Measurements from ENCODE around the gene RFWD3. TPM values are rescaled to one million over a fixed set of nuclear protein-coding genes. Genes with fewer than 3 reads are reported as not detected.
A peak's percentile ranks its signal among the peaks of the same experiment; 100 is the strongest.

The RFWD3 gene
- total and polyA plus RNA-seq, 4 experiments from 2014 or later, result 12.3 to 64.7 (median 39.9) TPM

DNA sequence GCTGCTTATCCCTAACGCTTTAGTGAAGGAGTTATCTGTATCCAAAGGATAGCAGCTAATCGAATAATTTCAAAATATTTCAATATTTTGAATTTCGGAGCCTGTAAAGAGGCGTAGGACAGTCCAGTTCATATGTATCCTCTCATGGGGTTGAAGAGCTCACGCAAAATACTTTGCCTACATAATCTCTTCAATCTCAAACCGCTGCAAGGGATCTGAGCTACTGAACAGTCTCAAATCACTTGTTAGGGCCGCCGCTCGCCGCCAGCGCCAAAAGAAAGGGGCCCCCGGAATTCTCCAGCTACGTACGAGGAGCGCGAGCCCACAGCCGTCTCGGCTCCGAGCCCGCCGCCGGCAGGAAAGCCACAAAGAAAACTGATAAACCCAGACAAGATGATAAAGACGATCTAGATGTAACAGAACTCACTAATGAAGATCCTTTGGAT is 601 bp upstream of the RFWD3 start:
- Histone ChIP-seq H3K4me3 (ENCODE audit: low read length in 2 of 2) (peak overlapping the region; percentile 43 to 46), H3K27me3 (ENCODE audit: insufficient read depth, low read length) (no peaks in the 10 kb centered on the region), H3K36me3 (ENCODE audit: insufficient read depth, low read length) (peaks cover 27% of the 10 kb centered on the region), H3K9me3 (ENCODE audit: control insufficient read depth in 1 of 2, low read length in 2 of 2) (no peaks in the 10 kb centered on the region), H3K27ac (ENCODE audit: low read depth, low read length) (no peak overlapping the region), H3K4me1 (ENCODE audit: insufficient read depth, low read length) (peaks cover 26% of the 10 kb centered on the region)
- Mint-ChIP-seq H3K36me3 (peaks cover 28 to 33% of the 10 kb centered on the region in 2 donors), H3K27ac (peak overlapping the region; percentile 19 to 98 (median 93)), H3K4me1 (peaks cover 14 to 45% (median 34%) of the 10 kb centered on the region in 4 donors), H3K4me3 (peak overlapping the region; percentile 91 to 100 (median 96)), H3K27me3 (no peaks in the 10 kb centered on the region), H3K9me3 (peaks cover 0 to 3% (median 0%) of the 10 kb centered on the region in 8 donors)
- POLR2A ChIA-PET (ENCODE audit: partially characterized antibody), result interaction anchor here (0.6 to 5.6 kb wide), 14 partner anchors 11 to 980 kb away, joined by 3 to 54 read pairs (median 6); partner anchors contain the start of genes GLG1, KARS1, MLKL and PSMD7
- CTCF ChIA-PET (ENCODE audit: partially characterized antibody), result interaction anchor here (0.7 to 3.0 kb wide), 10 partner anchors 10 to 798 kb away, joined by 3 to 15 read pairs (median 4); partner anchors contain the start of gene MLKL
- DNase-seq, result peak in 2 of 5 donors; percentile 16
- intact Hi-C loops (cut with micrococcal nuclease), result loop anchor here (1.0 to 5.0 kb wide), 5 partner anchors 34 to 982 kb away; partner anchors contain the start of genes GLG1 and PSMD7

DNA sequence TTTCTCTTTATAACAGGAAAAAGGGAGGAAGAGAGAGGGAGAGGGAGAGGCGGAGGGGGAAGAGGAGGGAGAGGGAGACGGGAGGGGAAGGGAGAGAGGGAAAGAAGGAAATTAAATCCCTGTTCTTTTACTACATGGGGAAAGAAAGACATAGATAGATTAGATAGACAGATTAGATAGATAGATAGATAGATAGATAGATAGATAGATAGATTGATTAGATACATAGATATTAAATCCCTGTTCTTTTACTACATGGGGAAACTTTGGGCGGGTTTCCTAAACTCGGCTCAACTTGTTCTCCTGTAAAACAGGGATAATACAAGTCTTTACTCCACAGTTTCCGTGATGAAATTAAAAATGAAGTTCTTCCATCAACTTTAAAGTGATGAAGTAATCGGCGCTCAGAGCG is 661 bp downstream of the RFWD3 start:
- intact Hi-C loops (cut with micrococcal nuclease), result loop anchor here (2.0 to 5.0 kb wide), 4 partner anchors 59 to 983 kb away; partner anchors contain the start of genes GLG1 and PSMD7
- H3K9me3 Mint-ChIP-seq, result peaks cover 0 to 3% (median 0%) of the 10 kb centered on the region in 8 donors
- H3K36me3 Mint-ChIP-seq, result peaks cover 23 to 36% of the 10 kb centered on the region in 2 donors
- H3K36me3 ChIP-seq (ENCODE audit: insufficient read depth, low read length), result peaks cover 22% of the 10 kb centered on the region
- peak overlapping the region; percentile 91 to 100 (median 96) for H3K4me3 Mint-ChIP-seq
- H3K9me3 ChIP-seq (ENCODE audit: control insufficient read depth in 1 of 2, low read length in 2 of 2), result no peaks in the 10 kb centered on the region
- CTCF ChIA-PET (ENCODE audit: partially characterized antibody), result interaction anchor here (1.9 to 3.0 kb wide), 4 partner anchors 9 to 197 kb away, joined by 9 to 15 read pairs (median 14); partner anchors contain the start of gene MLKL
- DNase-seq, result no peak
- no peaks in the 10 kb centered on the region for H3K27me3 Mint-ChIP-seq
- H3K4me1 ChIP-seq (ENCODE audit: insufficient read depth, low read length), result peaks cover 38% of the 10 kb centered on the region
- H3K27ac ChIP-seq (ENCODE audit: low read depth, low read length), result peak overlapping the region; percentile 89
- H3K27me3 ChIP-seq (ENCODE audit: insufficient read depth, low read length), result no peaks in the 10 kb centered on the region
- H3K27ac Mint-ChIP-seq, result peak overlapping the region in 6 of 7 donors; percentile 9 to 98 (median 73)
- H3K4me1 Mint-ChIP-seq, result peaks cover 22 to 57% (median 42%) of the 10 kb centered on the region in 4 donors
- H3K4me3 ChIP-seq (ENCODE audit: low read length in 2 of 2), result peak overlapping the region; percentile 73 to 96
- POLR2A ChIA-PET (ENCODE audit: partially characterized antibody), result interaction anchor here (0.9 to 5.6 kb wide), 11 partner anchors 9 to 957 kb away, joined by 3 to 54 read pairs (median 7); partner anchors contain the start of genes ADAT1, GLG1, MLKL and PSMD7

DNA sequence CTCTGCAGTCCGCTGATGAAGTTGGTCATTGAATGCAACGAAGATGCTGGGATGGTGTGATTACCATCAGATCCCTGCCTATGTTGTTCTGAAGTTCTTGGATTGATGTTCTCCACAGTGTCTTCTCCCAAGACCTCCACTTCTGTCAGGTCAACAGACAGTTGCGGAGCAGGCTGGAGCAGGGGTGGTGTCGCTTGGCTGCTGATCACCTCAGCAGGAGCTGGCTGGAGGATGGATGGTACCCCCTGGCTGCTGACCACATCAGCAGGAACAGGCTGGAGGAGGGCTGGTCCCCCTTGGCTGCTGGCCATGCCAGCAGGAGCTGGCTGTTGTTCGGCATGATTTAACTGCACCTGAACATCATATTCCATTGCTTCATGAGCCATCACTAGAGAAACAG is 5.6 kb downstream of the RFWD3 start:
- H3K36me3 ChIP-seq (ENCODE audit: insufficient read depth, low read length), result peaks cover 42% of the 10 kb centered on the region
- no peak for DNase-seq
- H3K27me3 ChIP-seq (ENCODE audit: insufficient read depth, low read length), result no peaks in the 10 kb centered on the region
- peak overlapping the region in 1 of 8 donors; percentile 16 for H3K4me3 Mint-ChIP-seq
- no peak overlapping the region for H3K27ac ChIP-seq (ENCODE audit: low read depth, low read length)
- H3K27me3 Mint-ChIP-seq, result no peaks in the 10 kb centered on the region
- CTCF ChIA-PET (ENCODE audit: partially characterized antibody), result interaction anchor here (1.3 kb wide), 1 partner anchor 10 kb away, joined by 6 read pairs; no protein-coding TSS in a partner anchor
- H3K9me3 Mint-ChIP-seq, result no peaks in the 10 kb centered on the region
- no peak overlapping the region for H3K4me3 ChIP-seq (ENCODE audit: low read length in 2 of 2)
- H3K4me1 Mint-ChIP-seq, result peaks cover 46 to 90% (median 73%) of the 10 kb centered on the region in 4 donors
- H3K36me3 Mint-ChIP-seq, result peaks cover 60 to 75% of the 10 kb centered on the region in 2 donors
- no peaks in the 10 kb centered on the region for H3K9me3 ChIP-seq (ENCODE audit: control insufficient read depth in 1 of 2, low read length in 2 of 2)
- peak overlapping the region in 2 of 7 donors; percentile 10 to 70 for H3K27ac Mint-ChIP-seq
- intact Hi-C loops (cut with micrococcal nuclease), result no loop called here
- POLR2A ChIA-PET (ENCODE audit: partially characterized antibody), result no interaction called here
- H3K4me1 ChIP-seq (ENCODE audit: insufficient read depth, low read length), result peaks cover 79% of the 10 kb centered on the region

DNA sequence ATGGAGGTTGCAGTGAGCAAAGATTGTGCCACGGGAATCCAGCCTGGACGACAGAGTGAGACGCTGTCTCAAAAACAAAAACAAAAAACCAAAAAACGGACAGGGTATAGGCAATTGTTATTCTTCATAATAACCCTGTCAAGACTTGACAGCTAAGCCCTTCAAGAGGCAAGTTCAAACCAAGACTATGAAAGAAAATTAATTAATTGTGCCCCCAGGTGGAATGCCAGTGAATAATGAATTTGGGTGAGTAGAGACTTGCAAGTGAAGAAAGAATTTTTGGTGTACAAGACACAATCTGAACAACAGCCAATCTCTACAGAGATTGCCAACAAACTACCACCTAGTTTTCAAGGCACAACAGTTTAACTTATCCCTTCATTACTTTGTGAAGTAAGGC is 6.3 kb downstream of the RFWD3 start:
- Mint-ChIP-seq H3K4me1 (peaks cover 48 to 96% (median 77%) of the 10 kb centered on the region in 4 donors), H3K27ac (no peak overlapping the region), H3K27me3 (no peaks in the 10 kb centered on the region), H3K4me3 (peak overlapping the region in 2 of 8 donors; percentile 35 to 43), H3K9me3 (no peaks in the 10 kb centered on the region), H3K36me3 (peaks cover 60 to 80% of the 10 kb centered on the region in 2 donors)
- Histone ChIP-seq H3K4me1 (ENCODE audit: insufficient read depth, low read length) (peaks cover 76% of the 10 kb centered on the region), H3K27me3 (ENCODE audit: insufficient read depth, low read length) (no peaks in the 10 kb centered on the region), H3K36me3 (ENCODE audit: insufficient read depth, low read length) (peaks cover 46% of the 10 kb centered on the region), H3K9me3 (ENCODE audit: control insufficient read depth in 1 of 2, low read length in 2 of 2) (no peaks in the 10 kb centered on the region), H3K27ac (ENCODE audit: low read depth, low read length) (no peak overlapping the region), H3K4me3 (ENCODE audit: low read length in 2 of 2) (no peak overlapping the region)
- DNase-seq, result no peak
- intact Hi-C loops (cut with micrococcal nuclease), result no loop called here
- ChIA-PET CTCF (ENCODE audit: partially characterized antibody) (interaction anchor here (1.3 kb wide), 1 partner anchor 9 kb away, joined by 6 read pairs; no protein-coding TSS in a partner anchor), POLR2A (ENCODE audit: partially characterized antibody) (no interaction called here)

DNA sequence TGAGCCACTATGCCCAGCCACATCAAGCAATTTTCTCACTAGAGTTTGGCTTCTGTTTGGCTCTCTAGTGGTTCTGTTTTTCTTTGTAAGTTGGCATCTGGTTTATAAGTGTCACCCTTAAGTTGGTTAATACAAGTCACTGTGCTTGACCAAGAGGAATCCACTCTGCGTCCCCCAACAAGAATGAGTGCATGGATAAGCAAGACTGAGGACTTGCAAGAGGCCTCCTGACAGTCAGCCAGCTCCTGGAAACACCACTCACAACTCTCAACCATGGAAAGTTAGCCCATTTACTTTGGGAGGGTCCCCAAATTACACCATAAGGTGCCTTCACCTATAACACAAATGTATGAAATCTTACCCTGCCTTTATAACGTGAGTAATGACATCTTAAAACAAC is 7.6 kb downstream of the RFWD3 start:
- Histone ChIP-seq H3K36me3 (ENCODE audit: insufficient read depth, low read length) (peaks cover 42% of the 10 kb centered on the region), H3K4me3 (ENCODE audit: low read length in 2 of 2) (no peak overlapping the region), H3K27me3 (ENCODE audit: insufficient read depth, low read length) (no peaks in the 10 kb centered on the region), H3K27ac (ENCODE audit: low read depth, low read length) (no peak overlapping the region), H3K9me3 (ENCODE audit: control insufficient read depth in 1 of 2, low read length in 2 of 2) (no peaks in the 10 kb centered on the region), H3K4me1 (ENCODE audit: insufficient read depth, low read length) (peaks cover 79% of the 10 kb centered on the region)
- Mint-ChIP-seq H3K36me3 (peaks cover 56 to 86% of the 10 kb centered on the region in 2 donors), H3K27ac (peak overlapping the region in 3 of 7 donors; percentile 2 to 73 (median 64)), H3K9me3 (no peaks in the 10 kb centered on the region), H3K4me3 (peak overlapping the region in 6 of 8 donors; percentile 10 to 52 (median 33)), H3K27me3 (no peaks in the 10 kb centered on the region), H3K4me1 (peaks cover 57 to 96% (median 79%) of the 10 kb centered on the region in 4 donors)
- ChIA-PET POLR2A (ENCODE audit: partially characterized antibody) (no interaction called here), CTCF (ENCODE audit: partially characterized antibody) (interaction anchor here (1.3 to 3.4 kb wide), 2 partner anchors 8 kb away, joined by 6 to 15 read pairs; partner anchors contain the start of gene RFWD3)
- DNase-seq, result no peak
- intact Hi-C loops (cut with micrococcal nuclease), result no loop called here

DNA sequence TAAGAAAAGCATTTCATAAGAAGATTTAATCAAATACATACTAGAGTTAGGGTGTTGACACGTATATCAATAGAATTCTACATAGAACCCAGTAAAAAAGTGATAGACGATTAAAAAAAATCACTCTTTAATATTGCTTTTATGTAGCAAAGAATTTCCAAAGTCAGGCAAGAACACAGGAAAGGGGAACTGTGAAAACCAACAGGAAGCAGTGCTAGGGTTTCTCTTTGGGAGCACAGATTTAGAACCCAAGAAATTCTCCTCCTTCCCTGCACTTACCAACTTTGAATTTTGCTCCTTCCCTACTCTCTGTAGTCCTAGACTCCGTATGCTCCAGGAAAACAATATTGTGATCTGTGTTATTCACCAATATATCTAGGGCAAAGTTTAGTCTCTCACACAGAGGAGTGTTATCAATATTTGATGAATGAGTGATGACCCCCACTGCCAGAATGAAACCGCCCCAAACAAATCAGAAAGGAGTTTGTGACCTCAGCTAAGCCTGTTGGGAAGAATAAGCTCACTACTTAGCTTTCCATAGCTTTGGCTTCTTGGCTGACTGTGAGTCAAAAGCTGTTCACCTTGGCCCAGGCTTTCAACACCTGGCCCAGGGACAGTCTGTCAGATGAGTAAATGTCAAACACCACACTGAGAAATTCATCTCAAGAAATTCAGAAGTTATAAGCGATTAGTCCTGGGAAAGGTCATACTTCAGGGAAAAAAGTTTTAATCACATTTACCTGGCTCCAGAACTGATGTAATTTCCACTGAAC is 8.6 kb downstream of the RFWD3 start:
- H3K4me1 ChIP-seq (ENCODE audit: insufficient read depth, low read length), result peaks cover 82% of the 10 kb centered on the region
- no peaks in the 10 kb centered on the region for H3K27me3 ChIP-seq (ENCODE audit: insufficient read depth, low read length)
- H3K36me3 ChIP-seq (ENCODE audit: insufficient read depth, low read length), result peaks cover 32% of the 10 kb centered on the region
- Mint-ChIP-seq H3K27ac (peak overlapping the region in 6 of 7 donors; percentile 5 to 54 (median 42)), H3K9me3 (no peaks in the 10 kb centered on the region), H3K4me3 (peak overlapping the region in 5 of 8 donors; percentile 30 to 59 (median 39)), H3K27me3 (no peaks in the 10 kb centered on the region), H3K4me1 (peaks cover 54 to 91% (median 76%) of the 10 kb centered on the region in 4 donors), H3K36me3 (peaks cover 48 to 81% of the 10 kb centered on the region in 2 donors)
- ChIA-PET POLR2A (ENCODE audit: partially characterized antibody) (interaction anchor here (4.3 kb wide), 1 partner anchor 8 kb away, joined by 23 read pairs; the partner anchor contains the start of gene RFWD3), CTCF (ENCODE audit: partially characterized antibody) (interaction anchor here (3.4 kb wide), 1 partner anchor 9 kb away, joined by 15 read pairs; the partner anchor contains the start of gene RFWD3)
- no peaks in the 10 kb centered on the region for H3K9me3 ChIP-seq (ENCODE audit: control insufficient read depth in 1 of 2, low read length in 2 of 2)
- no peak overlapping the region for H3K4me3 ChIP-seq (ENCODE audit: low read length in 2 of 2)
- H3K27ac ChIP-seq (ENCODE audit: low read depth, low read length), result no peak overlapping the region
- DNase-seq, result no peak
- intact Hi-C loops (cut with micrococcal nuclease), result no loop called here

Measured in CD4-positive, alpha-beta memory T cell (primary cell).